ENCODE results near the gene ATP6V1F.

ATP6V1F gene

GRCh38 chr7:128913870-128914565 lies 51.4 kb downstream of the ATP6V1F start:
- no peak for DNase-seq (ENCODE audit: extremely low spot score)
- TF ChIP-seq SUZ12 (IDR thresholded peaks at IDR 0.05) (no peak), LEF1 (IDR thresholded peaks at IDR 0.05; ENCODE audit: borderline replicate concordance) (no peak), HDGF (IDR thresholded peaks at IDR 0.05; ENCODE audit: borderline replicate concordance) (no peak), ARNT (IDR thresholded peaks at IDR 0.05) (no peak), FOXM1 (IDR thresholded peaks at IDR 0.05; ENCODE audit: borderline replicate concordance) (no peak), SP1 (IDR thresholded peaks at IDR 0.05) (no peak), ZNF384 (IDR thresholded peaks at IDR 0.05) (no peak), TARDBP (IDR thresholded peaks at IDR 0.05) (no peak), L3MBTL2 (conservative IDR thresholded peaks at IDR 0.05) (no peak), FOXA1 (IDR thresholded peaks at IDR 0.05) (no peak), FOXK2 (IDR thresholded peaks at IDR 0.05) (no peak), ELF4 (IDR thresholded peaks at IDR 0.05) (no peak), NFRKB (IDR thresholded peaks at IDR 0.05) (no peak), PKNOX1 (IDR thresholded peaks at IDR 0.05) (no peak), CTBP1 (IDR thresholded peaks at IDR 0.05; ENCODE audit: borderline replicate concordance) (no peak), BHLHE40 (IDR thresholded peaks at IDR 0.05; ENCODE audit: borderline replicate concordance) (no peak)
- CTCF ChIA-PET = no interaction called here
- POLR2A ChIA-PET = interaction anchor here (0.5 kb wide), 1 partner anchor 380 kb away, joined by 3 read pairs; no protein-coding TSS in a partner anchor

- no peak for TF ChIP-seq CTBP1 (IDR thresholded peaks at IDR 0.05; ENCODE audit: borderline replicate concordance)
- no peak for TF ChIP-seq SP1 (IDR thresholded peaks at IDR 0.05)
- TF ChIP-seq ZNF384 (IDR thresholded peaks at IDR 0.05) = no peak
- TF ChIP-seq LEF1 (IDR thresholded peaks at IDR 0.05; ENCODE audit: borderline replicate concordance) = no peak
- TF ChIP-seq PKNOX1 (IDR thresholded peaks at IDR 0.05) = no peak
- TF ChIP-seq L3MBTL2 (conservative IDR thresholded peaks at IDR 0.05) = no peak
- no peak for TF ChIP-seq ELF4 (IDR thresholded peaks at IDR 0.05)
- TF ChIP-seq FOXM1 (IDR thresholded peaks at IDR 0.05; ENCODE audit: borderline replicate concordance) = no peak
- TF ChIP-seq FOXK2 (IDR thresholded peaks at IDR 0.05) = no peak
- no peak for TF ChIP-seq SUZ12 (IDR thresholded peaks at IDR 0.05)
- no peak for TF ChIP-seq HDGF (IDR thresholded peaks at IDR 0.05; ENCODE audit: borderline replicate concordance)
- no peak for TF ChIP-seq NFRKB (IDR thresholded peaks at IDR 0.05)
- TF ChIP-seq ARNT (IDR thresholded peaks at IDR 0.05) = no peak
- TF ChIP-seq FOXA1 (IDR thresholded peaks at IDR 0.05) = no peak
- no peak for TF ChIP-seq BHLHE40 (IDR thresholded peaks at IDR 0.05; ENCODE audit: borderline replicate concordance)
- TF ChIP-seq TARDBP (IDR thresholded peaks at IDR 0.05) = no peak
- no peak for DNase-seq (ENCODE audit: extremely low spot score)
- POLR2A ChIA-PET = interaction anchor here (0.5 kb wide), 1 partner anchor 381 kb away, joined by 3 read pairs; no protein-coding TSS in a partner anchor
- CTCF ChIA-PET = no interaction called here
These were observed 52.0 kb downstream of the ATP6V1F start for GRCh38 chr7:128914566-128915151.

- ChIA-PET POLR2A (no interaction called here), CTCF (no interaction called here)
- TF ChIP-seq ZNF384 (IDR thresholded peaks at IDR 0.05) = no peak
- no peak for TF ChIP-seq SP1 (IDR thresholded peaks at IDR 0.05)
- TF ChIP-seq TARDBP (IDR thresholded peaks at IDR 0.05) = no peak
- no peak for TF ChIP-seq NFRKB (IDR thresholded peaks at IDR 0.05)
- TF ChIP-seq FOXM1 (IDR thresholded peaks at IDR 0.05; ENCODE audit: borderline replicate concordance) = no peak
- no peak for TF ChIP-seq ARNT (IDR thresholded peaks at IDR 0.05)
- no peak for TF ChIP-seq HDGF (IDR thresholded peaks at IDR 0.05; ENCODE audit: borderline replicate concordance)
- TF ChIP-seq L3MBTL2 (conservative IDR thresholded peaks at IDR 0.05) = no peak
- no peak for TF ChIP-seq SUZ12 (IDR thresholded peaks at IDR 0.05)
- TF ChIP-seq LEF1 (IDR thresholded peaks at IDR 0.05; ENCODE audit: borderline replicate concordance) = no peak
- no peak for DNase-seq (ENCODE audit: extremely low spot score)
These were observed 52.7 kb downstream of the ATP6V1F start for GRCh38 chr7:128915271-128915819.
